Upper lobe of left lung (tissue), 4 donors: ENCODE data around the gene TMEM121.

ENCODE experiments used
- POLR2A ChIP-seq, 4 donors: fragments of 450-650 bp; IDR thresholded peaks; one replicate each; pipeline ENCODE4 v1.5.1; 2016 to 2017; ENCODE audit warnings: antibody characterized with exemption in 4 of 4, mild to moderate bottlenecking in 2 of 4
- TF ChIP-seq, protein P1 (sequence below), 6 experiments: fragments of 450-650 bp in 4 of 6; fragments of 200-600 bp in 2 of 6; sonication (generic) in 2 of 6; IDR thresholded peaks; one replicate each; pipeline ENCODE4 v1.5.1; 2016 to 2019; ENCODE audit warnings: antibody characterized with exemption in 6 of 6

DNA sequence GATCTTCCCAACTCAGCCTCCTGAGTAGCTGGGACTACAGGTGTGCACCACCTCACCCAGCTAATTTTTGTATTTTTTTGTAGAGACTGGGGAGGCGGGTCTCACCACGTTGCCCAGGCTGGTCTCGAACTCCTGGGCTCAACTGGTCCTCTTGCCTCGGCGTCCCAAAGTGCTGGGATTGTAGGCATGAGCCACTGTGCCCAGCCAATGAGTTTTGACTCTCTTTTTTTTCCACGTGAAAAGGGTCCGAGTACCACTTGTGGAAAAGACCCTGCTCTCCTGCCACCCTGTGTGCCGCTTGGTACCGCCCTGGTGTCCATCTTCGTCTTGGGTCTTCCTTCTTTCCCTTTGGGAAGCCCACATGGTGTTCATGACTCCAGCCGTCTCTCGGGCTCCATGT is 17.8 kb upstream of the TMEM121 start:
- TF ChIP-seq, protein P1, sequence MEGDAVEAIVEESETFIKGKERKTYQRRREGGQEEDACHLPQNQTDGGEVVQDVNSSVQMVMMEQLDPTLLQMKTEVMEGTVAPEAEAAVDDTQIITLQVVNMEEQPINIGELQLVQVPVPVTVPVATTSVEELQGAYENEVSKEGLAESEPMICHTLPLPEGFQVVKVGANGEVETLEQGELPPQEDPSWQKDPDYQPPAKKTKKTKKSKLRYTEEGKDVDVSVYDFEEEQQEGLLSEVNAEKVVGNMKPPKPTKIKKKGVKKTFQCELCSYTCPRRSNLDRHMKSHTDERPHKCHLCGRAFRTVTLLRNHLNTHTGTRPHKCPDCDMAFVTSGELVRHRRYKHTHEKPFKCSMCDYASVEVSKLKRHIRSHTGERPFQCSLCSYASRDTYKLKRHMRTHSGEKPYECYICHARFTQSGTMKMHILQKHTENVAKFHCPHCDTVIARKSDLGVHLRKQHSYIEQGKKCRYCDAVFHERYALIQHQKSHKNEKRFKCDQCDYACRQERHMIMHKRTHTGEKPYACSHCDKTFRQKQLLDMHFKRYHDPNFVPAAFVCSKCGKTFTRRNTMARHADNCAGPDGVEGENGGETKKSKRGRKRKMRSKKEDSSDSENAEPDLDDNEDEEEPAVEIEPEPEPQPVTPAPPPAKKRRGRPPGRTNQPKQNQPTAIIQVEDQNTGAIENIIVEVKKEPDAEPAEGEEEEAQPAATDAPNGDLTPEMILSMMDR (IDR thresholded peaks at IDR 0.05): no peak
- TF ChIP-seq POLR2A (IDR thresholded peaks at IDR 0.05): no peak
